CD4-positive, alpha-beta T cell treated with Interferon alpha-2 for 1 hour (primary cell): ENCODE measurements around the gene C2orf15.
A peak's percentile ranks its signal among the peaks of the same experiment; 100 is the strongest.
"Not testable (repeated sequence)": the region's sequence is repeated elsewhere in the genome, so short reads cannot be mapped to it uniquely, and the experiment has no call there.

Experiments used
- DNase-seq, 2 donors: peaks; one replicate each; pipeline ENCODE4 v3.0.0-alpha.2; 2020 to 2022

C2orf15 gene

DNA sequence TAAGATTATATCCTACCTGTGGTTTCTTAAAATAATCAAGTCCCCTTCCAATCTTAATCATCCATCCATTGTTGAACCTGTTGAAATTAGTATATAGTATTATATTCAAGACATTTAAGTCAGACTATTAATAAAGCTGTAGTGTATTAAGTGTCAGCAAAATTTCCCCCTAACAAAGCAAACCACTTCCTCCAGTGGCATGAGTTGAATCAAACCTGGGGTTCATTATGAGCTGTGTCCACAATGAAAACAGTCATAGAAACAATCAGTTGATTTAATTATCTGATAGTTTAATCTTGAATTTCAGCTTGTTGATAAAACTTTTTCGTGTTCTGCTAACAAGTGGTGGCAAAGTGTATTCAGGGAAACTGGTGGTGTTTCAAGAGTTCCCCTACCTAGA, 28.0 kb downstream of the C2orf15 start:
- DNase-seq, result no peak

DNA sequence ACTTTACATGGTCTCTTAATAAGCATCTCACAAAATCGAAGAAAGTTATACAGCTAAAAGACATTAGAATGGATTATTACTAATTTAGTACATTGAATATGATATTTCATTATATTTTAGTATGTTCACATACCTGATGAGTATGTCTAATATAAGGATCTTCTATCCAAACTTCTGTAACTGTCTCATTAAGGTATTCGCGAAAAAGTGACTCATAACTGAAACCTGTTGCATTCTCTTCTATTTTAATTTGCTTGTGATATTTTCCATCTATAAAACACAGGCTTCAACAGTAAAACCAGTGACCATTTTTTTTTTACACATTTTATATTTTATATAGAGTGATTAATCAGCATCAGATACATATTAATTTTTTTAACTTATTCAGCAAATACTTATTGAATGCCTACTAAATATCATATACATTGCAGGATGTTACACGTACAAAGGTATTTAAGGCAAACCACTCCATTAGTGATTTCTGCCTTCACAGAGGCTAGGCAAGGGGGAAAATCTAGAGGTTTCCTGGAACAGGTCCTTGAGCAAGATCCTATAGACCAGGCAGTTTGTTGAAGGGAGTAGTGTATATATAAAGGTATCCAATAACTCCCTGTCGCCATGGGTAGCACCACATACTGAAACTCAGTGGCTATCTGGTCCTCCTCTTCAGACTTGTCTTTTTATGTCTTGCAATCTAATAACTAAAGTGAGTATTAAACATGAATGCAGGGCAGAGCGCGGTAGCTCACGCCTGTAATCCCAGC, 30.1 kb downstream of the C2orf15 start:
- DNase-seq, result no peak

DNA sequence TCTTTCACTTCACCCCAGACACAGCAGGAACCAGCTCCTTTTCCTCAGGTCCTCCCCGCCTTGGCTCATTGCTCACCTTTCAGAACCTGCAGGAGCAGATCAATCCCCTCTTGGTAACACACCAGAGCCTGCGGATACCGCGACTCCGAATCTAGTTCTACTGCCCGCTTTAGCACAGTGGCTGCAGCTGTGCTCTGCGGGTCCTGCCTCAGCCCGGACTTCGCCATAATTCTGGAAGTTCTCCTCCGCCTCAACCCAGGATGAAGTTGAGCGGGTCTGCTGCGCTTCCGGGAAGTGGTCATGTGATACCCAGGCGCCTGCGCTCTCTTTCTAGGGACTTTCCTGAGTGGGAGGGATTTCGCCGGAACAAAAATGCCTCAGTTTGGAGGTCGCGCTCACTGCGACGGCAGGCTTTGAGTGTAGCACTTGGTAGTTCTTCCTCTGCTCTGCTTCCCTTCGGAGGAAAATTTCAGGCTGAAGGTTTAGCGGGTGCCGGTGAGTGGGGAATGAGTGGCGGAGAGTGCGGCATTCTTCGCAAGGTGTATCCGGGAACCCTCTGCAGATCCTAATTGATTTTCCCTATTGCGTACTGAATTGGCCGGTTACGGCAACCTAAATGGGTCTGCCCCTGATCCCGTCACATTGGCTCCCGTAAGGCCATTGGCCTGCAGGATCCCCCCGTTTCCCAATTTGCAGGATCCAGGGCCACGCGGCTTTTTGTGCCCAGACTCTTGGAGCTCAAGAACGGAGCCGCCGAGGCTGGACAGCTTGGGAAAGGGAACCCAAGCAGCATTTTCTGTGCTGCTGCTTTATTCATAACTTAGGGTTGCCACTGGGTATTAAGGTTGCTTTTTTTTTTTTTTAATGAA, 39.5 kb downstream of the C2orf15 start, which contains the start of the genes MITD1 and MRPL30:
Gene MITD1 (minus strand): TSS at position 304 of the 869 bp plus-strand sequence. CDS start 77 bp downstream, at position 227.
Gene MRPL30 (plus strand): TSS at position 430 of the 869 bp plus-strand sequence. CDS start 5,020 bp downstream, outside the sequence.
- DNase-seq, result peak; percentile 92 to 95

DNA sequence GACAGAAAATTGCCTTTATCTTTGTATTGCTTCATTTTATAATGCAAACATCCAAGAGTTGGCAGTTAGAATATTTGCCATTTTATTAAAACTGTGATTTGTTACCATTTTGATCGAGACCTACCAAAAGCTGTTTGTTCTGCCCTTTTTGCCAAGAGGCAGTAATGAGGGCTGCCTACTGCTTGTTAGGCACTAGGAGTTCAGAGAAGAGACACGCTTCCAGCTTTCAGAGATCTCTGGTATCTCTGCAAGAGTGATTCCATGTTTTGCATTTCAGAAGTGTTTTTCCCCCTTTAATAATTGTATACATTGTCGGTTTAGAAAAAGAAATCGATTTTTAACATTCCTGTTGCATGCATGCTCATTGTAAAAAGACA, 40.1 kb downstream of the C2orf15 start:
- DNase-seq, result no peak

DNA sequence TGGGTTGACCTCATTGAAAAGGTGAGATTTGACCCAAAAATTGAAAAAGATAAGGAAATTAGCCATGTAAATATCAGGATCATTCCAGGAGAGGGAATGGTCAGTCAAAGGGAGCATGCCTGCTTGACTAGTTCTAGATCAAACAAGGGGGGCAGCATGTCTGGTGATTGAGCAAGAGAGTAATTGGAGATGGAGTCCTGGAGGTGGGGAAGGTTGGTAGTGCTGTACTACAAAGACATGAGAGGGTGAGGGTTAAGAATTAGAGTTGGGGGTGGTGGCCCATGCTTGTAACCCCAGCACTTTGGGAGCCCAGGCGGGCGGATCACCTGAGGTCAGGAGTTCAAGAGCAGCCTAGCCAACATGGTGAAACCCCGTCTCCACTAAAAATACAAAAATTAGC, 41.5 kb downstream of the C2orf15 start:
- DNase-seq, result no peak

DNA sequence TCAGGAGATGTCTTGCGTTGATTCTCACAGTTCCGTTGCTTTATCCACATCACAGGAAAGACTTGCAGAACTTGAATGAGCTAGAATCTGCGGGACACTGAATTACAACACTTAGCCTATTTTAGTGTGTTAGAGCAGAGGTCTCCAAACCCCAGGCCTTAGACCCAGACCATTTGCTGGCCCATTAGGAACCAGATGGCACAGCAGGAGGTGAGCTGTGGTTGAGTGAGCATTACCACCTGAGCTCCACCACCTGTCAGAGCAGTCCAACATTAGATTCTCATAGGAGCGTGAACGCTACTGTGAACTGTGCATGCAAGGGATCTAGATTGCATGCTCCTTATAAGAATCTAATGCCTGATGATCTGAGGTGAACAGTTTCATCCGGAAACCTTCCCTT, 43.3 kb downstream of the C2orf15 start:
- DNase-seq, result no peak

DNA sequence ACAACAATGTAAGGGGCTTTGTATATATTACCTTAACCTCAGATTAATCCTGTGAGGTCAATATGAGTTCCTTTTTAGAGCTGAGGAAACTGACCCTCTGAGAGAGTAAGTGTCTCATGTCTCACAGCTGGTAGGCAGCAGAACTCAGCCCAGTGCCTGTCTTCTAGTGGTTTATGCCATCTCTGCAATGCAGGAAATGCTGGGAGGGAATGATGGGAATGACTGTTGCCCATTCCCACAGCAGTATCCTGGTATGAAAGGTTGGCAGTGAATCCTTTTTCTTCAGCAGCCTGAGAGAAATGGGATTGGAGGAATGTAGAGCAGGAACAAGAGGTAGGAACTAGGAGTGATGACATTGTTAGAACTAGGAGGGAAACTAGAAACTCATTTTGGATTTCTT, 45.5 kb downstream of the C2orf15 start:
- no peak for DNase-seq

DNA sequence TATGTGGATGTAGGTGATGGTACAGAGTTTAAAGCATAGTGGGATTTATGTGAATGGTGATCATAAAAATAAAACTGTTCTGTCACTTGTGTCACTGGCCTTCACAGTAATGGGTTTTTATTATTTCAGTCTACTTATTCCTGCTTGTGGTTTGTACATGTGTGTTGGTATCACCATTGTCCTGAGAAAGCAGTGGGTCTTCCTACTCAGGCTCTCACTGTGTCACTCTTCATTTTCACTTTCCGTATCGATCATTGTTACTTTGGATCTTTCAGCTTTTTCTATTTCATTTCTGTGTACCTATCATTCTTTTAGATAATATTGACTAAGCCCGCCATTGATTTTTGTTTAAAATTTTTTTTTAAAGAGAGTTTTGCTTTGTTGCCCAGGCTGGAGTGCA, 46.9 kb downstream of the C2orf15 start:
- no peak for DNase-seq

DNA sequence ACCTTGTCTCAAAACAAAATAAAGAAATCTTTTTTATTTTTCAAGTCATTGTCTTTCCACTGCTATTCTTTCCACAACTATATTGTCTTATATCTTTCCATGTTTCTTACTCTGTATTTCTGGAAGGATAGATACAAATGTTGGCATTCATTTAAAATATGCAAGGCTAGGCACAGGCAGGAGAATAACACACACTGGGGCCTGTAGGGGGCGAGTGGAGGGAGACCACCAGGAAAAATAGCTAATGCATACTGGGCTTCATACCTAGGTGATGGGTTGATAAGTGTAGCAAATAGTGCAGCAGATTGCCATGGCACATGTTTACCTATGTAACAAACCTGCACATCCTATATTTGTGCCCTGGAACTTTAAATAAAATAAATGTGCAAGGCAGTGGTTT, 49.0 kb downstream of the C2orf15 start:
- DNase-seq, result no peak

DNA sequence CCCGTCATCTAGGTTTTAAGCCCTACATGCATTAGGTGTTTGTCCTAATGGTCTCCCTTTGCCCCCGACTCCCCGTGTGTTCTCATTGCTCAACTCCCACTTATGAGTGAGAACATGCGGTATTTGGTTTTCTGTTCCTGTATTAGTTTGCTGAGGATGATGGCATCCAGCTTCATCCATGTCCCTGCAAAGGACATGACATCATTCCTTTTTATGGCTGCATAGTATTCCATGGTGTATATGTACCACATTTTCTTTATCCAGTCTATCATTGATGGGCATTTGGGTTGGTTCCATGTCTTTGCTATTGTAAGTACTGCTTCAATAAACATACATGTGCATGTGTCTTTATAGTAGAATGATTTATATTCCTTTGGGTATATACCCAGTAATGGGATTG, 50.9 kb downstream of the C2orf15 start:
- not testable (repeated sequence) for DNase-seq

DNA sequence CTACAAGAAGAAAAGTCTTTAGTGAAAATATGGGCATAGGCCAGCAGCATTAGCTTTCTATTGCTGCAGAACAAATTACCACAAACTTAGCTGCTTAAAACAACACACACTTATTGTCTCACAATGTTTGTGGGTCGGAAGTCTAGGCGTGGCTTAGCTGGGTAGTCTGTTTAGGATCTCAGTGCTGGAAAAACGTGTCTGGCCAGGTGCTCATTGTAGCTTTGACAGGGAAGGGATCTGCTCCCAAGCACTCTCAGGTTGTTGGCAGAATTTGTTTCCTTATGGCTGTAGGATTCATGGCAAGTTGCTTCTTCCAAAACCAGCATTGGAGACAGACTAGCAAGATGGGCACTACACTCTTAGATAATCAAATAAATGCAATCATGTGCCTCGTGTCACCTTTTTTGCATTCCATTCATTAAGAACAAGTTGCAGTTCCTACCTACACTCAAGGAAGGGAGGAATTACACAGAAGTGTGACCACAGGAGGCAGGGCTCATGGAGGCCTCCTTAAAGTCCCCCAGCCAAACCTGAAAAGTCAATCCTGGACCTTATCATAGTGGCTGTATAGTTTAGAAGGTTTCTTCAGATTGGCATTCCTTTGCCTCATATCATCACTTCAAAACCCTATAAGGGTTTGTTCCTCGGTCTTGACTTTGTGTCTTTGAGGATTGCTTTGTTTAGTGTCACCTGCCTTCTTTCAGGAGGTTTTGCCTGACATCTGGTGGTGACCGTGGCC, 56.8 kb downstream of the C2orf15 start:
- DNase-seq, result no peak

DNA sequence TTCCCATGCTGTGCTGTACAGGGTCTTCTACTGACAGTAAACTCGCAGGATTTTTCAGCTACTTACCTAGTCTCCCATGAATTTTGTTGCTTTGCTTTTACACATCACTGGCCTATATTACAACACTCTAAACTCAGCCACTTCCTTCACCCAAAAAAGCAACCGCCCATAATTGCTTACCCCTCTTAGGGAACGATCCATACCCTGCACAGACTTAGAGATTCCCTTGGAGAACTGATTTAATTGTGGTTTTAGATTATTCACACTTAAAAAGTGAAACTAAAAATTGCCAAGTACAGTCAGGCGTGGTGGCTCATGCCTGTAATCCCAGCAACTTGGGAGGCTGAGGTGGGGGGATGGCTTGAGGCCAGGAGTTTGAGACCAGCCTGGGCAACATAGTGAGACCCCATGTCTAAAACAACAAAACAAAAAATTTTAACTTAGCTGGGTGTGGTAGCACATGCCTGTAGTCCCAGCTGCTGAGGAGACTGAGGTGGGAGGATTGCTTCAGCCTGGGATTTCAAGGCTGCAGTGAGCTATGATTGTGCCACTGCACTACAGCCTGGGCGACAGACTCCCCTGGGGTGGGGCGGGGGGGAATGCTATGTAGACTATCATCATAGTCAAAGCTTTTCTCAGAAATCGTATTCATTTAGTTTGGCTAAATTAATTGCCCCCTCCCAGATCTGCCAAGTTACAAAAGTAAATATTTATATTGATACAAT, 58.7 kb downstream of the C2orf15 start:
- DNase-seq, result no peak
